CD4-positive, CD25-positive, alpha-beta regulatory T cell (primary cell): ENCODE data around the gene THSD7A. TPM values are rescaled to one million over a fixed set of nuclear protein-coding genes. Genes with fewer than 3 reads are reported as not detected.

Experiments
- ATAC-seq, 2 donors: fragments of 150-1000 bp; cut with Tn5 transposase; one replicate each; pipeline ENCODE4 v1.10.0; 2021; ENCODE audit warnings: low read depth in 2 of 2, moderate number of reproducible peaks in 2 of 2, moderate library complexity in 1 of 2
- DNase-seq, 3 donors: peaks; one replicate each; pipeline versions ENCODE4 v3.0.0 to v3.0.0-alpha.2; 2012 to 2022; ENCODE audit warnings: mixed read lengths in 1 of 3
- H3K27ac ChIP-seq: one replicate; pipeline ENCODE4 v1.7.0; 2013; ENCODE audit warnings: mild to moderate bottlenecking, low read length; ENCODE audit not compliant: insufficient read depth, poor library complexity, severe bottlenecking
- H3K27me3 ChIP-seq: one replicate; pipeline ENCODE4 v1.7.0; 2013; ENCODE audit warnings: low read length; ENCODE audit not compliant: control insufficient read depth, insufficient read depth
- H3K36me3 ChIP-seq: one replicate; pipeline ENCODE4 v1.7.0; 2013; ENCODE audit warnings: mild to moderate bottlenecking, low read length, moderate library complexity; ENCODE audit not compliant: control insufficient read depth, insufficient read depth
- H3K4me1 ChIP-seq: 2 replicates; pipeline ENCODE4 v1.7.0; 2013; ENCODE audit warnings: mild to moderate bottlenecking, low read length; ENCODE audit not compliant: insufficient read depth, control insufficient read depth, poor library complexity, severe bottlenecking
- H3K4me3 ChIP-seq: one replicate; pipeline ENCODE4 v1.7.0; 2013; ENCODE audit warnings: low read depth, mild to moderate bottlenecking, low read length, moderate library complexity
- H3K9me3 ChIP-seq, 2 experiments: 1 replicate in 1 of 2; 2 replicates in 1 of 2; pipeline ENCODE4 v1.7.0; 2013; ENCODE audit warnings: low read length in 2 of 2, mild to moderate bottlenecking in 1 of 2, moderate library complexity in 1 of 2; ENCODE audit not compliant: control insufficient read depth in 2 of 2
- H3K27ac Mint-ChIP-seq, 3 donors: one replicate each; pipeline ENCODE4 v1.8.0; 2020 to 2022; ENCODE audit warnings: mild to moderate bottlenecking in 3 of 3, mixed read lengths in 3 of 3, moderate library complexity in 2 of 3
- H3K27me3 Mint-ChIP-seq: one replicate; pipeline ENCODE4 v1.8.0; 2022; ENCODE audit warnings: mild to moderate bottlenecking, mixed read lengths
- H3K36me3 Mint-ChIP-seq: one replicate; pipeline ENCODE4 v1.8.0; 2020; ENCODE audit warnings: mixed read lengths
- H3K4me1 Mint-ChIP-seq, 4 donors: one replicate each; pipeline ENCODE4 v1.8.0; 2020 to 2022; ENCODE audit warnings: mixed read lengths in 4 of 4, mild to moderate bottlenecking in 1 of 4
- H3K4me3 Mint-ChIP-seq, 4 donors: one replicate each; pipeline ENCODE4 v1.8.0; 2020 to 2022; ENCODE audit warnings: mild to moderate bottlenecking in 4 of 4, mixed read lengths in 4 of 4, moderate library complexity in 3 of 4
- H3K9me3 Mint-ChIP-seq, 7 donors: one replicate each; pipeline ENCODE4 v1.8.0; 2020 to 2022; ENCODE audit warnings: mixed read lengths in 7 of 7, mild to moderate bottlenecking in 3 of 7, moderate library complexity in 2 of 7
- polyA plus RNA-seq, 4 donors: library from polyadenylated mRNA; unstranded; fragments of 300-500 nt; fragmentation: Illumina TruSeq; gene quantifications; one replicate each; pipeline ENCODE4 v1.2.3, GENCODE V29; 2021
- total RNA-seq: library from RNA; stranded (reverse); gene quantifications from one replicate; pipeline ENCODE4 v1.2.3, GENCODE V29; 2022

THSD7A gene
- total and polyA plus RNA-seq, 5 donors from 2014 or later = 0.02 TPM; not detected in 4

DNA sequence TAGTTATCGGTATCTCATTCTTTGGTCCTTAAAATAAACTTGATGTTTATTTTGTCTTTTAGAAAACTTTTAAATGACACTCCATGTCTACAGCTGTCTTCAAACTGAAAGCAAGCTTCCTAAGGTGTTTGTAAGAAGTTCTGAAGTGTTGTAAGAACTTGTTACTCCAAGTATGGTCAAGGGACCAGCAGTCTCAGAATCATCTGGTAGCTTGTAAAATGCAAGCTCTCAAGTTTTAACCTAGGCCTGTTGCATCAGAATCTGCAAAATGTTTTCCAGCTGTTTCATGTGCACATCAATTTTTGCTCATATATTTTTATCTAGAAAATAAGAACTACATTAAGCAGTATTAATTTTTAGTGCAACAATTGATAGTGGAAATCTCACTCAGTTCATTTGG, 104.1 kb downstream of the THSD7A start:
- H3K9me3 ChIP-seq = no peaks in the 10 kb centered on the region
- Mint-ChIP-seq H3K4me3 (no peak overlapping the region), H3K4me1 (no peaks in the 10 kb centered on the region), H3K9me3 (peaks cover 0 to 5% (median 2%) of the 10 kb centered on the region in 7 donors), H3K27ac (no peak overlapping the region), H3K36me3 (no peaks in the 10 kb centered on the region), H3K27me3 (no peaks in the 10 kb centered on the region)
- no peak overlapping the region for H3K27ac ChIP-seq
- DNase-seq (no peak), ATAC-seq (no peak)
- no peaks in the 10 kb centered on the region for H3K36me3 ChIP-seq
- H3K4me3 ChIP-seq = no peak overlapping the region
- H3K4me1 ChIP-seq = no peaks in the 10 kb centered on the region
- no peaks in the 10 kb centered on the region for H3K27me3 ChIP-seq

DNA sequence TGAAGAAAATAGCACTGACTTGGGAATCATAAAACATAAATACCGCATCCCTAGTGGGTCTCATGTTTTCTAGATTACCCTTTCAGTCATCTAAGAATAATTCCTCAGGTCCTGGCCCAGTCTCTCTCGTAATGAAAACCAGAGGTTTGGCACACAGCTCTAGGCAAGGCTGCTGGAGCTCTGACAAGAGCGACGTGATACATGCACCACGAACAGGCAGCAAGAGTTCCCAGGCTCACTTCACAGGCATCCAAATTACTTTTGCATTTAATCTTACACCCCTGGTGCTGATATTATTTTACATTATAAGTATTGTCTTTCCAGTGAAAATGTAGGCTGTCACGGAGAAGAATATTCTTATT, 105.2 kb downstream of the THSD7A start:
- ATAC-seq (no peak), DNase-seq (no peak)
- Mint-ChIP-seq H3K27ac (no peak overlapping the region), H3K36me3 (no peaks in the 10 kb centered on the region), H3K27me3 (no peaks in the 10 kb centered on the region), H3K4me1 (no peaks in the 10 kb centered on the region), H3K9me3 (peaks cover 0 to 5% (median 2%) of the 10 kb centered on the region in 7 donors), H3K4me3 (no peak overlapping the region)
- Histone ChIP-seq H3K4me1 (no peaks in the 10 kb centered on the region), H3K27ac (no peak overlapping the region), H3K27me3 (no peaks in the 10 kb centered on the region), H3K36me3 (no peaks in the 10 kb centered on the region), H3K4me3 (no peak overlapping the region), H3K9me3 (no peaks in the 10 kb centered on the region)

DNA sequence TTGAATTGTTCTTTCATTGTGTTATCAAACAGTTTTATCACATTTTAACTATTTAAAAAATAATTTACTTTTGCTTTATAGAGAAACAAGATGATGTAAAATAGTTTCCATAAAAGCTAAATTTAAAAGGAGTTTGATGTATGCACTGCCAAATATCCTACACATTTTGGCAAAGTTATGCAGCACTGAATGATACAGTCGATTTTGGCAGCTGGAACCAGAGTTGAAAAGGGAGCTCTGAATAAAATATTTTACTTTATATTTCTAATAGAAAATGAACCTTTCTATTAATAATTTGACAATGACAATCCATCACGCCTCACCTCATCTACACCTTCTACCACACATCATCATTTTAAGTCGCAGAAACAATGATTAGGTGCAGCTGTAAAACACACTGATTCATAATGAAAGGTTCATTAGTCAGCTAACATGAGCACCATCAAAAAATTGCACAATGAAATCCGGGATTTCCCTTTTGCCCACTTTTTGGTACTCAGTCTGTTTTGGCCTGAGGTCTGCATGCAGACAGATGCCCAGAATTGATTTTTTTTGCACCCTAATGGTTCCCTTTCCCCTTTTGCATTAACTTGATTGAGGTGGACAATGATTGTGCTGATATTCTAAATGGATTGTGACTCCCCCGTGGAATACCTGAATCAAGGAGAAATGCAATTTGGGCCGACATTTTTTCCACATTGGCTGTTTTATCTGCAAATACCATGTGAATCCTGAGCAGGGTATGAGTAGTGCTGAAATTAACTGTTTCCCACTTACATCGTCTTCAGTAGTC, 105.8 kb downstream of the THSD7A start:
- Histone ChIP-seq H3K4me1 (no peaks in the 10 kb centered on the region), H3K4me3 (no peak overlapping the region), H3K27me3 (no peaks in the 10 kb centered on the region), H3K9me3 (no peaks in the 10 kb centered on the region), H3K36me3 (no peaks in the 10 kb centered on the region), H3K27ac (no peak overlapping the region)
- H3K9me3 Mint-ChIP-seq = peaks cover 0 to 5% (median 2%) of the 10 kb centered on the region in 7 donors
- no peaks in the 10 kb centered on the region for H3K4me1 Mint-ChIP-seq
- H3K4me3 Mint-ChIP-seq = no peak overlapping the region
- H3K27me3 Mint-ChIP-seq = no peaks in the 10 kb centered on the region
- no peak for DNase-seq
- no peak for ATAC-seq
- H3K27ac Mint-ChIP-seq = no peak overlapping the region
- H3K36me3 Mint-ChIP-seq = no peaks in the 10 kb centered on the region

DNA sequence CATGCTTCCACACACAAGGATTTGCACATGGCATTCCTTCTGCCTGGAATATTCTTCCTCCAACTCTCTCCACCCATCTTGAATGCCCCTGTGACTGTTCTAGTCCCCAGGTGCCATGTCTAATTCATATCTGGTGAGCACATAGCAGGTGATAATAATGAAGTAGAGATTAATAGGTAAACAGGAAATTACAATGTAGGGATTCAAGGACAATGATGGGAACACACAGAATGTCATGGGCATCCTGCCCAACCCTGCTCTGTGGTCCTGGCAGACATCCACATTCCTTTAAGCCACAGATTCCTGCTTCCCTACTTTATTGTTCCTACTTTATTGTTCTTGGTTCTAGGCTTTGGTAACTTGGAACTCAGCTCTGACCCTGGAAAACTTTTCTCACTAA, 115.8 kb downstream of the THSD7A start:
- ATAC-seq (no peak), DNase-seq (no peak)
- Mint-ChIP-seq H3K4me1 (no peaks in the 10 kb centered on the region), H3K9me3 (peaks cover 0 to 6% (median 0%) of the 10 kb centered on the region in 7 donors), H3K27ac (no peak overlapping the region), H3K27me3 (no peaks in the 10 kb centered on the region), H3K4me3 (no peak overlapping the region), H3K36me3 (no peaks in the 10 kb centered on the region)
- Histone ChIP-seq H3K4me3 (no peak overlapping the region), H3K9me3 (no peaks in the 10 kb centered on the region), H3K36me3 (no peaks in the 10 kb centered on the region), H3K27ac (no peak overlapping the region), H3K27me3 (no peaks in the 10 kb centered on the region), H3K4me1 (no peaks in the 10 kb centered on the region)

DNA sequence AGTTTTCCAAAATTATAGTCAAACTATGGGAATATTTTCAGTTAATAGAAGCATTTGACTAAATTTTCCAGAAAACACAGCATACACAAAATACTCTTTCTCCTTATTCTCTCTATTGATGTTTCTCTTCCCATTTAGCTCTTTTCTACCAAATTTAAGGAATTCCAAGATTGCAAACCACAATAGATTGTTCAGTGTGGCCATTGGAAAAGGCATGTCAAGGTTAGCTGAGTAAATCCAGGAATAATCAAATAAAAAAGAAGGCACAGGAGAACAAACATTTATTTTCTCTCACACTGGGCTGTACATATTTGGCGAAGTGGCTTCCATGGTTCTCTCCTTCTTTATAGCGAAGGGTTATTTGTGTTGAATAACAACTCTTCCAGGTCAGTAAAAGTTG, 117.3 kb downstream of the THSD7A start:
- ATAC-seq = no peak
- peaks cover 0 to 6% (median 0%) of the 10 kb centered on the region in 7 donors for H3K9me3 Mint-ChIP-seq
- H3K27me3 Mint-ChIP-seq = no peaks in the 10 kb centered on the region
- DNase-seq = no peak
- H3K36me3 Mint-ChIP-seq = no peaks in the 10 kb centered on the region
- H3K4me1 ChIP-seq = no peaks in the 10 kb centered on the region
- no peaks in the 10 kb centered on the region for H3K27me3 ChIP-seq
- no peak overlapping the region for H3K4me3 Mint-ChIP-seq
- H3K27ac ChIP-seq = no peak overlapping the region
- H3K9me3 ChIP-seq = no peaks in the 10 kb centered on the region
- H3K4me1 Mint-ChIP-seq = no peaks in the 10 kb centered on the region
- H3K4me3 ChIP-seq = no peak overlapping the region
- no peaks in the 10 kb centered on the region for H3K36me3 ChIP-seq
- no peak overlapping the region for H3K27ac Mint-ChIP-seq

DNA sequence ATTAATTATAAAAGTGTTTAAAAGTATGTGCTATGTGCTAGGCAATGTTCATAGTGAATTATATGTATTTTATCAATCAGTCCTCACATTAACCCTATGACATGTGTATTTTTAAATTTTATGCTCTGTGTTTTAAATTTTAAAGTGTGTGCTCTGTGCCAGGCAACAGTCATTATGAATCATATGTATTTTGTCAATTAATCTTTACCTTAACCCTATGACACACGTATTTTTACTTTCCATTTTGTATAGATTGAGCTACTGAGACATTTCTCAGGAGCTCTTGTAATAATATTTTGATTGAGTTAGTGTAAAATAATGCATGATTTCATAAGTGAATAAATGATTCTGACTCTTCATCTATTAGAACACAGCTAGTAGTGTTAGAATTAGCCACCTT, 117.8 kb downstream of the THSD7A start:
- no peak for DNase-seq
- no peaks in the 10 kb centered on the region for H3K27me3 Mint-ChIP-seq
- no peaks in the 10 kb centered on the region for H3K4me1 ChIP-seq
- no peaks in the 10 kb centered on the region for H3K27me3 ChIP-seq
- H3K9me3 Mint-ChIP-seq = peaks cover 0 to 6% (median 0%) of the 10 kb centered on the region in 7 donors
- H3K4me1 Mint-ChIP-seq = no peaks in the 10 kb centered on the region
- H3K27ac ChIP-seq = no peak overlapping the region
- H3K36me3 Mint-ChIP-seq = no peaks in the 10 kb centered on the region
- no peak overlapping the region for H3K4me3 ChIP-seq
- ATAC-seq = no peak
- no peak overlapping the region for H3K4me3 Mint-ChIP-seq
- H3K36me3 ChIP-seq = no peaks in the 10 kb centered on the region
- no peaks in the 10 kb centered on the region for H3K9me3 ChIP-seq
- no peak overlapping the region for H3K27ac Mint-ChIP-seq

DNA sequence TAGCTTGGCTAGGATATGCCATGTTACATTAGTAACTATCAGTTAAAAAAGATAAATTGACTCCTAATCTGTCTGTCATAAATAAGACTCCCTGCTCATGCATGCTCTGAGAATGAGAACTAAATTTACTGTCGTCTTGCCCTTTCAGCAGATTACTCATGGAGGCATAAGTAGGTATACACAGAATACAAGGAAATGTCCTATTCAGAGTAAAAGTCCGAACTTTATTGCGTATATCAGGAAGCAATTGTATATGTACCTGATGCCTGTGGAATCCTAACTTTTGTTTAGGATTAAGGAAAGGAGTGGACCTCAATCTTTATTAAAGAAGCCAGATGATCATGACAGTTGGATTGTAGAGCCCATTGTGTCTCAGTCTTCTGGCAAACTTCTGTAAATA, 118.6 kb downstream of the THSD7A start:
- Mint-ChIP-seq H3K36me3 (no peaks in the 10 kb centered on the region), H3K9me3 (peaks cover 0 to 6% (median 0%) of the 10 kb centered on the region in 7 donors), H3K4me3 (no peak overlapping the region), H3K4me1 (no peaks in the 10 kb centered on the region), H3K27me3 (no peaks in the 10 kb centered on the region), H3K27ac (no peak overlapping the region)
- ATAC-seq = no peak
- Histone ChIP-seq H3K27me3 (no peaks in the 10 kb centered on the region), H3K9me3 (no peaks in the 10 kb centered on the region), H3K4me3 (no peak overlapping the region), H3K4me1 (no peaks in the 10 kb centered on the region), H3K27ac (no peak overlapping the region), H3K36me3 (no peaks in the 10 kb centered on the region)
- no peak for DNase-seq

DNA sequence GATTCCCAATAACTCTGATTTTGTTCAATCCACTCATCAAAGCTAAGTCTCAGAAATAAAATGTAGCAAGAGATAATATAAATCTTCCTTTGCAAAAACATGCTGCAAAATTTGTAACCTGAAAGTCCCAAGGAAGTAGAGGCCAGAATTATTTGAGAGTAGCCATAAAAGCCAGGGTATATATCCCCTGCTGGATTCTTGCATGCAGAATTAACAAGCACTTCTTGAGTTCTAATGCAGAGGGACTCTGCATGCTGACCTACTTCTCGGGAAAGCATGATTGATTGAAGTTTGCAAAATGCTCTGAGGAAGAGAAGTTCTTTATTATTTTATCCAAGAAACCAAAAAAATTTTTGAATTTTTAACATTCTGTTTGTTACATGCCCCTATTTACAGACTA, 121.6 kb downstream of the THSD7A start:
- Mint-ChIP-seq H3K27ac (no peak overlapping the region), H3K9me3 (peaks cover 0 to 6% (median 0%) of the 10 kb centered on the region in 7 donors), H3K4me1 (no peaks in the 10 kb centered on the region), H3K27me3 (no peaks in the 10 kb centered on the region), H3K4me3 (no peak overlapping the region), H3K36me3 (no peaks in the 10 kb centered on the region)
- H3K4me3 ChIP-seq = no peak overlapping the region
- H3K36me3 ChIP-seq = no peaks in the 10 kb centered on the region
- ATAC-seq = no peak
- no peaks in the 10 kb centered on the region for H3K27me3 ChIP-seq
- no peak for DNase-seq
- H3K9me3 ChIP-seq = no peaks in the 10 kb centered on the region
- no peak overlapping the region for H3K27ac ChIP-seq
- no peaks in the 10 kb centered on the region for H3K4me1 ChIP-seq
